Esophagus squamous epithelium (tissue), 4 donors: ENCODE measurements around the gene KIF6.

Experiments used
- CTCF ChIP-seq, 6 experiments: fragments of 450-650 bp in 4 of 6; fragments of 200-600 bp in 2 of 6; sonication (generic) in 2 of 6; IDR thresholded peaks; one replicate each; pipeline ENCODE4 v1.5.1; 2016 to 2019; ENCODE audit warnings: antibody characterized with exemption in 6 of 6, mild to moderate bottlenecking in 4 of 6, moderate library complexity in 4 of 6
- POLR2A ChIP-seq, 4 donors: fragments of 450-650 bp; IDR thresholded peaks; one replicate each; pipeline ENCODE4 v1.6.1; 2017; ENCODE audit warnings: antibody characterized with exemption in 4 of 4, mild to moderate bottlenecking in 4 of 4, moderate library complexity in 3 of 4

- TF ChIP-seq CTCF (IDR thresholded peaks at IDR 0.05) (no peak), POLR2A (IDR thresholded peaks at IDR 0.05) (no peak)
These were observed 411.5 kb downstream of the KIF6 start for GRCh38 chr6:39313526-39314272.
